MCF 10A (cell line): ENCODE results near the gene MARS1. TPM values are rescaled to one million over a fixed set of nuclear protein-coding genes. Genes with fewer than 3 reads are reported as not detected.

Experiments
- BruUV-seq: library from RNA; stranded (reverse); fragments of 400-500 nt; replicated peaks from 2 replicates; lab custom pipeline; 2021; lab: Mats Ljungman, UMichigan
- CTCF ChIA-PET: fragments of 300-600 bp; sonication (Branson Sonifier 250); formaldehyde crosslinking; extraction: SDS; loops from one replicate; lab custom pipeline; 2021; ENCODE audit warnings: antibody characterized with exemption, inconsistent platforms; lab: Yijun Ruan, JAX
- POLR2A ChIA-PET: fragments of 300-600, 350-650 bp; sonication (Branson Sonifier 250); formaldehyde crosslinking; extraction: SDS; loops from one replicate; lab custom pipeline; 2020; ENCODE audit warnings: antibody characterized with exemption, inconsistent platforms; lab: Yijun Ruan, JAX
- DNase-seq: peaks from one replicate; pipeline ENCODE4 v3.0.0-alpha.2; 2018; ENCODE audit not compliant: unreplicated experiment
- H3K27ac Mint-ChIP-seq: one replicate; pipeline ENCODE4 v1.8.0; 2022; ENCODE audit warnings: mild to moderate bottlenecking, low read depth, mixed read lengths; ENCODE audit not compliant: unreplicated experiment
- H3K27me3 Mint-ChIP-seq: one replicate; pipeline ENCODE4 v1.8.0; 2022; ENCODE audit warnings: mixed read lengths; ENCODE audit not compliant: insufficient read depth, unreplicated experiment
- H3K36me3 Mint-ChIP-seq: one replicate; pipeline ENCODE4 v1.8.0; 2022; ENCODE audit warnings: mild to moderate bottlenecking, moderate library complexity, mixed read lengths; ENCODE audit not compliant: insufficient read depth, unreplicated experiment
- H3K4me1 Mint-ChIP-seq: one replicate; pipeline ENCODE4 v1.8.0; 2022; ENCODE audit warnings: mixed read lengths; ENCODE audit not compliant: insufficient read depth, unreplicated experiment
- H3K4me3 Mint-ChIP-seq: one replicate; pipeline ENCODE4 v1.8.0; 2022; ENCODE audit warnings: mild to moderate bottlenecking, moderate library complexity, mixed read lengths; ENCODE audit not compliant: unreplicated experiment
- H3K9me3 Mint-ChIP-seq: one replicate; pipeline ENCODE4 v1.8.0; 2022; ENCODE audit warnings: mixed read lengths; ENCODE audit not compliant: unreplicated experiment
- CTCF ChIP-seq: fragments of 200-600 bp; IDR thresholded peaks from one replicate; pipeline ENCODE4 v1.8.0; 2022; ENCODE audit warnings: antibody characterized with exemption, mild to moderate bottlenecking; ENCODE audit not compliant: unreplicated experiment
- intact Hi-C: fragments of 100-400 bp; cut with micrococcal nuclease; formaldehyde crosslinking; loops from 2 replicates; pipeline ENCODE4 v1.14.1; 2022
- total RNA-seq: library from RNA; stranded (reverse); gene quantifications from 2 replicates; pipeline ENCODE4 v1.2.3, GENCODE V29; 2022

The MARS1 gene
- total RNA-seq, 1 experiment from 2014 or later, result 762 TPM

GRCh38 chr12:57546438-57547287, 58.8 kb downstream of the MARS1 start, which contains the start of gene DCTN2:
Gene DCTN2 (minus strand): TSS chr12:57547192. CDS start chr12:57547063, 129 bp downstream.
- Mint-ChIP-seq H3K4me1 (peaks cover 32% of the 10 kb centered on the region), H3K27me3 (no peaks in the 10 kb centered on the region), H3K4me3 (peak within 1 kb of the TSS; percentile 93), H3K27ac (peak within 1 kb of the TSS; percentile 98), H3K36me3 (peaks cover 16% of the 10 kb centered on the region), H3K9me3 (no peaks in the 10 kb centered on the region)
- CTCF ChIA-PET, result interaction anchor here (0.5 to 2.5 kb wide), 11 partner anchors 36 to 1050 kb away, joined by 3 to 7 read pairs (median 4); partner anchors contain the start of genes CYP27B1 and OS9
- POLR2A ChIA-PET, result interaction anchor here (0.5 to 3.6 kb wide), 25 partner anchors 10 to 1622 kb away, joined by 3 to 43 read pairs (median 4); partner anchors contain the start of genes DDIT3, MBD6, OS9 and PIP4K2C
- peak; percentile 98 for DNase-seq
- TF ChIP-seq CTCF, result peak; percentile 18
- intact Hi-C loops, result loop anchor here (1.0 kb wide), 1 partner anchor 24 kb away; the partner anchor contains the start of gene MBD6
- TSS peak; percentile 54 for BruUV-seq

GRCh38 chr12:57547288-57548012, 59.6 kb downstream of the MARS1 start:
- Mint-ChIP-seq H3K4me3 (peak overlapping the region; percentile 93), H3K27ac (peak overlapping the region; percentile 98), H3K36me3 (peaks cover 9% of the 10 kb centered on the region), H3K4me1 (peaks cover 32% of the 10 kb centered on the region), H3K9me3 (no peaks in the 10 kb centered on the region), H3K27me3 (no peaks in the 10 kb centered on the region)
- TSS peak; percentile 49 for BruUV-seq
- ChIA-PET CTCF (interaction anchor here (0.6 to 1.5 kb wide), 5 partner anchors 35 to 179 kb away, joined by 3 to 4 read pairs (median 4); partner anchors contain the start of gene OS9), POLR2A (interaction anchor here (0.6 to 3.6 kb wide), 15 partner anchors 10 to 374 kb away, joined by 3 to 43 read pairs (median 7); partner anchors contain the start of genes DDIT3, MBD6, OS9 and PIP4K2C)
- DNase-seq, result no peak
- TF ChIP-seq CTCF, result no peak
- intact Hi-C loops, result loop anchor here (1.0 kb wide), 1 partner anchor 25 kb away; the partner anchor contains the start of gene MBD6

- POLR2A ChIA-PET, result no interaction called here
- Mint-ChIP-seq H3K27me3 (no peaks in the 10 kb centered on the region), H3K9me3 (no peaks in the 10 kb centered on the region), H3K36me3 (peaks cover 4% of the 10 kb centered on the region), H3K4me1 (peaks cover 32% of the 10 kb centered on the region), H3K27ac (no peak overlapping the region), H3K4me3 (peak overlapping the region; percentile 93)
- no peak for TF ChIP-seq CTCF
- BruUV-seq, result no TSS peak
- CTCF ChIA-PET, result no interaction called here
- intact Hi-C loops, result no loop called here
- no peak for DNase-seq
These were observed 60.1 kb downstream of the MARS1 start for GRCh38 chr12:57548013-57548315.
